Astrocyte (in vitro differentiated cells and primary cell): ENCODE measurements around the gene NPLOC4.

Experiments used
- EZH2 ChIP-seq: IDR thresholded peaks from 2 replicates; pipeline ENCODE4 v1.6.1; 2012; ENCODE audit warnings: mild to moderate bottlenecking, low read length, inconsistent platforms; ENCODE audit not compliant: insufficient read depth
- TF ChIP-seq, protein P1 (sequence below): IDR thresholded peaks from 2 replicates; pipeline ENCODE4 v1.5.1; 2011; ENCODE audit warnings: low read depth, mild to moderate bottlenecking, inconsistent platforms, low read length, moderate library complexity; ENCODE audit not compliant: insufficient read depth

GRCh38 chr17:81682565-81683207, 45.8 kb upstream of the NPLOC4 start:
- TF ChIP-seq, protein P1, sequence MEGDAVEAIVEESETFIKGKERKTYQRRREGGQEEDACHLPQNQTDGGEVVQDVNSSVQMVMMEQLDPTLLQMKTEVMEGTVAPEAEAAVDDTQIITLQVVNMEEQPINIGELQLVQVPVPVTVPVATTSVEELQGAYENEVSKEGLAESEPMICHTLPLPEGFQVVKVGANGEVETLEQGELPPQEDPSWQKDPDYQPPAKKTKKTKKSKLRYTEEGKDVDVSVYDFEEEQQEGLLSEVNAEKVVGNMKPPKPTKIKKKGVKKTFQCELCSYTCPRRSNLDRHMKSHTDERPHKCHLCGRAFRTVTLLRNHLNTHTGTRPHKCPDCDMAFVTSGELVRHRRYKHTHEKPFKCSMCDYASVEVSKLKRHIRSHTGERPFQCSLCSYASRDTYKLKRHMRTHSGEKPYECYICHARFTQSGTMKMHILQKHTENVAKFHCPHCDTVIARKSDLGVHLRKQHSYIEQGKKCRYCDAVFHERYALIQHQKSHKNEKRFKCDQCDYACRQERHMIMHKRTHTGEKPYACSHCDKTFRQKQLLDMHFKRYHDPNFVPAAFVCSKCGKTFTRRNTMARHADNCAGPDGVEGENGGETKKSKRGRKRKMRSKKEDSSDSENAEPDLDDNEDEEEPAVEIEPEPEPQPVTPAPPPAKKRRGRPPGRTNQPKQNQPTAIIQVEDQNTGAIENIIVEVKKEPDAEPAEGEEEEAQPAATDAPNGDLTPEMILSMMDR = no peak
- TF ChIP-seq EZH2 = no peak
